Nephron (organoid): ENCODE results near the gene ASPHD1.
"Not testable (repeated sequence)": the region's sequence is repeated elsewhere in the genome, so short reads cannot be mapped to it uniquely, and the experiment has no call there.

Experiments used
- H3K27ac Mint-ChIP-seq, 3 experiments: 2 replicates each; pipeline ENCODE4 v1.8.0; 2020; ENCODE audit warnings: mixed read lengths in 3 of 3, mild to moderate bottlenecking in 2 of 3, moderate library complexity in 1 of 3
- H3K27me3 Mint-ChIP-seq: 2 replicates; pipeline ENCODE4 v1.8.0; 2021; ENCODE audit warnings: low read depth, mild to moderate bottlenecking, moderate library complexity, mixed read lengths
- H3K36me3 Mint-ChIP-seq: 2 replicates; pipeline ENCODE4 v1.8.0; 2020; ENCODE audit warnings: low read depth, mixed read lengths
- H3K4me1 Mint-ChIP-seq: 2 replicates; pipeline ENCODE4 v1.8.0; 2020; ENCODE audit warnings: mixed read lengths
- H3K4me3 Mint-ChIP-seq, 3 experiments: 2 replicates each; pipeline ENCODE4 v1.8.0; 2020; ENCODE audit warnings: mild to moderate bottlenecking in 3 of 3, mixed read lengths in 3 of 3, moderate library complexity in 2 of 3
- H3K9me3 Mint-ChIP-seq: 2 replicates; pipeline ENCODE4 v1.8.0; 2020; ENCODE audit warnings: mixed read lengths
- CTCF ChIP-seq, 3 experiments: fragments of 200-600 bp; sonication (generic); IDR thresholded peaks; one replicate each; pipeline ENCODE4 v1.5.0; 2021; ENCODE audit warnings: antibody characterized with exemption in 3 of 3; ENCODE audit not compliant: unreplicated experiment in 3 of 3

ASPHD1 gene

DNA sequence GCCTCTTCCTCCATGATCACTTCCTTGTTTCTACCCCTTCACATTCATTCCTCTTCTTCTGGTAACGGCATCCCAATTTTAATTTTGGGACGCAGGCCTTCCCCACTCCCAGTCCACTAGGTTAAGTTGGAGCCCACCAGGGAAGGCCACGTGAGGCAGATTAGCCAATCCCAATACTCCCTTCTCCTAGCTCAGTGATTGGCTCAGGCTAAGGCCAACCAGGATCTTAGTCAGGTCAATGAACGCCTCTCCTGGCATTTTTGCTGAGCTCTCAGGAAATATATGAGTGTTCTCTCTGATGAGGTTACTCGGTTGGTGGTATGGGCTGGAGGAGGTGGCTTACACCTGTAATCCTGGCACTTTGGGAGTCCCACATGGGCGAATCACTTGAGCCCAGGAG lies 16.3 kb upstream of the ASPHD1 start:
- Mint-ChIP-seq H3K27ac (no peak overlapping the region), H3K27me3 (peaks cover 10% of the 10 kb centered on the region), H3K4me1 (no peaks in the 10 kb centered on the region), H3K9me3 (no peaks in the 10 kb centered on the region), H3K36me3 (peaks cover 3% of the 10 kb centered on the region), H3K4me3 (no peak overlapping the region)
- no peak for TF ChIP-seq CTCF (IDR thresholded peaks at IDR 0.05; ENCODE audit: unreplicated experiment in 3 of 3)

DNA sequence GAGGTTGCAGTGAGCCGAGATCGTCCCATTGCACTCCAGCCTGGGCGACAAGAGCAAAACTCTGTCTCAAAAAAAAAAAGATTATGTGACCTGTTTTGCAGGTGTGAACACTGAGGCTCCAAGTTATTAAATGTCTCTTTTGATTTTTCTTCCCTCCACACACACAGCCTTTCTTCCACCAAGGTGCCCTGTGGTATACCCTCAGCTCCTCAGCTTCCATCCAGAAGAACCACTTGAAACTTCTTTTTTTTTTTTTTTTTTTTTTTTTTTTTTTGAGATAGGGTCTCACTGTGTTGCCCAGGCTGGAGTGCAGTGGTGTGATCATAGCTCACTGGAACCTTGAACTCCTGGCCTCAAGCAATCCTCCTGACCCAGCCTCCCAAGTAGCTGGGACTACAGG lies 10.9 kb upstream of the ASPHD1 start:
- H3K4me1 Mint-ChIP-seq, H3K27ac Mint-ChIP-seq, H3K36me3 Mint-ChIP-seq, H3K4me3 Mint-ChIP-seq, H3K27me3 Mint-ChIP-seq, H3K9me3 Mint-ChIP-seq: not testable (repeated sequence)

GRCh38 chr16:29891525-29892457 lies 8.5 kb upstream of the ASPHD1 start:
- H3K9me3 Mint-ChIP-seq, result no peaks in the 10 kb centered on the region
- TF ChIP-seq CTCF (IDR thresholded peaks at IDR 0.05; ENCODE audit: unreplicated experiment in 3 of 3), result no peak
- peak overlapping the region in 1 of 3 experiments; percentile 82 for H3K27ac Mint-ChIP-seq
- no peaks in the 10 kb centered on the region for H3K4me1 Mint-ChIP-seq
- H3K36me3 Mint-ChIP-seq, result no peaks in the 10 kb centered on the region
- no peak overlapping the region for H3K4me3 Mint-ChIP-seq
- peaks cover 5% of the 10 kb centered on the region for H3K27me3 Mint-ChIP-seq

DNA sequence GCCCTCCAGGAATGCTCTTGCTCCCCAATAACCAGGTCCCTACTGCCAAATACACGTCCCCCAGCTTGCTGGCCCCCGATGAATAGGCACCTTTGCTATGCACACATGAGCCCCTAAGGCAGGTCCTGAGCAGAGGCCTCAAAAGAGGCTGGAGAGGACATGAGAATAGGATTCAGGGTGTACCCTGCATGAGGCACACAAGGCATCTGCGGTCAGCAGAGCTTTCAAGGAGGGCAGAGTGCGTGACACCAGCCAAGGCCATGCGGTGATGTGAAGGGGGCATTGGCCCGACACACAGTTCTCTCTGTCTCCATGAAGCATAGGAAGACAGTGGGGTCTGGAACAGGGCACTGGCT lies 7.9 kb upstream of the ASPHD1 start:
- Mint-ChIP-seq H3K27me3 (peaks cover 9% of the 10 kb centered on the region), H3K4me1 (no peaks in the 10 kb centered on the region), H3K36me3 (no peaks in the 10 kb centered on the region), H3K27ac (no peak overlapping the region), H3K9me3 (no peaks in the 10 kb centered on the region), H3K4me3 (no peak overlapping the region)
- no peak for TF ChIP-seq CTCF (IDR thresholded peaks at IDR 0.05; ENCODE audit: unreplicated experiment in 3 of 3)

DNA sequence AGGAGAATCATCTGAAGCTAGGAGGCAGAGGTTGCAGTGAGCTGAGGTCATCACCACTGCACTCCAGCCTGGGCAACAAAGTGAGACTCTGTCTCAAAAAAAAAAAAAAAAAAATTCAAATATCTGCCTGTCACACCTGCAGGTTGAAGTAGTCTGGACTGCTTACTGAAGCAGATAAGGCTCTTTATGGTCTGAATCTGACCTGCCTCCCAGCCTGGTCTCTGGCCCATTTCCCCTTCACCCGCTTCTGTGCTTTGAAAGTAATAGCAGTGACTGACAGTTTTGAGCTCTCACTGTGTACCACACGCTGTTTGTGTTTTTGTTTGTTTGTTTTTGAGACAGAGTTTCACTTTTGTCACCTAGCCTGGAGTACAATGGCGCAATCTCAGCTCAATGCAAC lies 6.7 kb upstream of the ASPHD1 start:
- no peak overlapping the region for H3K27ac Mint-ChIP-seq
- TF ChIP-seq CTCF (IDR thresholded peaks at IDR 0.05; ENCODE audit: unreplicated experiment in 3 of 3), result no peak
- no peak overlapping the region for H3K4me3 Mint-ChIP-seq
- H3K4me1 Mint-ChIP-seq, result peaks cover 5% of the 10 kb centered on the region
- H3K36me3 Mint-ChIP-seq, result no peaks in the 10 kb centered on the region
- peaks cover 20% of the 10 kb centered on the region for H3K27me3 Mint-ChIP-seq
- no peaks in the 10 kb centered on the region for H3K9me3 Mint-ChIP-seq

DNA sequence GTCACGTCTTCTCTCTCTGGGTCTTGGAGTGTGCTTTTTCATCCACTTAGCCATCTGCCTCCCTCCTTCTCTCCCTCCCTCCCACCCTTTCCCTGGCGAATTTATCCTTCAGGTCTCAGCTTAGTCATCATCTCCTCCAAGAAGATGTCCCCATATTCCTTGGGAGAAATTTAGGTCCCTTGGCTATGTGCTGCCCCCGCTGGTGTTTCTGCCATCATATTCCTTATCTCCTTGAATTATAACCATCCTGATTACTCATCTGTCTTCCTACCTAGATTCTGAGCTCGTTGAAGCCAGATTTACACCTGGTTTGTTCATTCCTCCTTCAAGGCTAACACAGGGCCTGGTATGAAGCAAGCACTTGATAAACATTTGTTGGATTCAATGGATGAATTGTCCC lies 5.9 kb upstream of the ASPHD1 start:
- TF ChIP-seq CTCF (IDR thresholded peaks at IDR 0.05; ENCODE audit: unreplicated experiment in 3 of 3), result no peak
- no peak overlapping the region for H3K4me3 Mint-ChIP-seq
- peaks cover 8% of the 10 kb centered on the region for H3K4me1 Mint-ChIP-seq
- peaks cover 24% of the 10 kb centered on the region for H3K27me3 Mint-ChIP-seq
- H3K9me3 Mint-ChIP-seq, result no peaks in the 10 kb centered on the region
- H3K27ac Mint-ChIP-seq, result no peak overlapping the region
- no peaks in the 10 kb centered on the region for H3K36me3 Mint-ChIP-seq
